Keratinocyte (primary cell): Measurements from ENCODE around the gene DCDC2.

Experiments used
- EZH2 ChIP-seq: IDR thresholded peaks from one replicate; pipeline ENCODE4 v1.6.1; 2012; ENCODE audit warnings: inconsistent platforms, mild to moderate bottlenecking, low read length, moderate library complexity
- TF ChIP-seq, protein P1 (sequence below), 3 experiments: IDR thresholded peaks in 1 of 3; conservative IDR thresholded peaks in 1 of 3; optimal IDR thresholded peaks in 1 of 3; 2 replicates in 2 of 3; 3 replicates in 1 of 3; pipeline versions ENCODE3 to v1.5.1; 2011; ENCODE audit warnings: low read length in 3 of 3, mild to moderate bottlenecking in 3 of 3, moderate library complexity in 2 of 3, control low read depth in 1 of 3, inconsistent platforms in 1 of 3; ENCODE audit not compliant: insufficient read depth in 2 of 3; ENCODE audit errors: extremely low read depth in 1 of 3

DNA sequence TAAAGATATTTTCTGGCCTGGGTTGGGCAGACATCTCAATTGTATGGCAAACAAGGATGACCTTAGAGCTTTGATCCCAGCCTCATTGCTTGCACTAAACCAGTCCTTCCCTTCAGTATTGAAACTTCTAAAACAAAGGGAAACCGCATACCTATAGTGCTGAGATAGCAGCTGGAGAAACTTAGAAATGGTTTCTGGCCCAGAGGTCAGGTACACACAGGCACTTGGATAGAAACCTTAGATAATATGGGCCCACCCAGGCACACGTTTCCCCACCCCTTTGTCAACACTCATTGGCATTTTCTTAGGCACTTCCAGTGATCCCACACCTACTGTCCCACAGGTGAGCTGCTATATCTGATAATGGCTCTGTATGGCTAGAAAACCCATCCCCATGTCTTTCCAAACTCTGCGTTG lies 209.7 kb downstream of the DCDC2 start:
- TF ChIP-seq, protein P1, sequence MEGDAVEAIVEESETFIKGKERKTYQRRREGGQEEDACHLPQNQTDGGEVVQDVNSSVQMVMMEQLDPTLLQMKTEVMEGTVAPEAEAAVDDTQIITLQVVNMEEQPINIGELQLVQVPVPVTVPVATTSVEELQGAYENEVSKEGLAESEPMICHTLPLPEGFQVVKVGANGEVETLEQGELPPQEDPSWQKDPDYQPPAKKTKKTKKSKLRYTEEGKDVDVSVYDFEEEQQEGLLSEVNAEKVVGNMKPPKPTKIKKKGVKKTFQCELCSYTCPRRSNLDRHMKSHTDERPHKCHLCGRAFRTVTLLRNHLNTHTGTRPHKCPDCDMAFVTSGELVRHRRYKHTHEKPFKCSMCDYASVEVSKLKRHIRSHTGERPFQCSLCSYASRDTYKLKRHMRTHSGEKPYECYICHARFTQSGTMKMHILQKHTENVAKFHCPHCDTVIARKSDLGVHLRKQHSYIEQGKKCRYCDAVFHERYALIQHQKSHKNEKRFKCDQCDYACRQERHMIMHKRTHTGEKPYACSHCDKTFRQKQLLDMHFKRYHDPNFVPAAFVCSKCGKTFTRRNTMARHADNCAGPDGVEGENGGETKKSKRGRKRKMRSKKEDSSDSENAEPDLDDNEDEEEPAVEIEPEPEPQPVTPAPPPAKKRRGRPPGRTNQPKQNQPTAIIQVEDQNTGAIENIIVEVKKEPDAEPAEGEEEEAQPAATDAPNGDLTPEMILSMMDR (optimal IDR thresholded peaks at IDR 0.05 in 1 of 3, IDR thresholded peaks at IDR 0.05 in 1 of 3, conservative IDR thresholded peaks at IDR 0.05 in 1 of 3; ENCODE audit: extremely low read depth in 1 of 3, insufficient read depth in 2 of 3, low read length in 3 of 3), result no peak
- TF ChIP-seq EZH2, result no peak
